ENCODE measurements around the gene TMEM258. TPM values are rescaled to one million over a fixed set of nuclear protein-coding genes. Genes with fewer than 3 reads are reported as not detected.

The TMEM258 gene
- polyA plus RNA-seq, 1 of the 3 experiments (the other 2 are of a cell fraction) = 454 TPM

DNA sequence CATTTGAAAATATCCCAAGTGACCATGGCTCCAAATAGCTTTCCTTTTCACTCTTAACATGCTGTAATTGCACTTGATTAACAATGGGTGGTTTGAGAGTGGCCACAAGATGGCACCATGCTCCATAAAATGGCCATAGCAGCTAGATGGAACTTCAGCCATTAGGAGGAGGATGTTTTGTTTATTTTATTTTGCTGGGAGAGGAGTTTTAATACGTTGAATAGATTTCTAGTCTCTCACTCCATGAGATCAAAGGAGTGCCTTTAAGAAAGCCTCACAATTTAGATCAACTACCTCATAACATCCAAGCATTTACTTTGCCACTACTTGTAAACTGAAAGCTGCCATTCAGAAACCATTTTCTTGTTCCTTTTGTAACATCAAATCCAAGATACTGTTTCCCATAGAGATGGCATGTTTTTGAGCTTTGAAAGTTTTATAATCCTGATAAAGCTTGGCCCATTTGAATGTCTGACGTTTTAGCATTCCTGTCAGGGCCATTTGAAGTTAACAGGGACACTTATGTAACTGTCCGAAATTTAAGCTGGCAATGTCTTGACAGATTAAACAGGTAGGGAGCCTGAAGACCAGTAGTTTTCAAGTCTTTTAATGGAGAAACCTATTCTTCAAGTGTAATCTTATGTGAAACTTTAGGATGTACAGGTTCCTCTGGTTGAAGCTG lies 5.0 kb upstream of the TMEM258 start (continued):
- TF ChIP-seq TEAD4 (IDR thresholded peaks at IDR 0.05; ENCODE audit: borderline replicate concordance, insufficient read depth) (no peak), CHD2 (IDR thresholded peaks at IDR 0.05; ENCODE audit: low read length, partially characterized antibody) (peak; percentile 21)
- TF ChIP-seq, protein P1, sequence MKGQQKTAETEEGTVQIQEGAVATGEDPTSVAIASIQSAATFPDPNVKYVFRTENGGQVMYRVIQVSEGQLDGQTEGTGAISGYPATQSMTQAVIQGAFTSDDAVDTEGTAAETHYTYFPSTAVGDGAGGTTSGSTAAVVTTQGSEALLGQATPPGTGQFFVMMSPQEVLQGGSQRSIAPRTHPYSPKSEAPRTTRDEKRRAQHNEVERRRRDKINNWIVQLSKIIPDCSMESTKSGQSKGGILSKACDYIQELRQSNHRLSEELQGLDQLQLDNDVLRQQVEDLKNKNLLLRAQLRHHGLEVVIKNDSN (IDR thresholded peaks at IDR 0.05; ENCODE audit: borderline replicate concordance, low read depth) = no peak
- TF ChIP-seq, protein P2, sequence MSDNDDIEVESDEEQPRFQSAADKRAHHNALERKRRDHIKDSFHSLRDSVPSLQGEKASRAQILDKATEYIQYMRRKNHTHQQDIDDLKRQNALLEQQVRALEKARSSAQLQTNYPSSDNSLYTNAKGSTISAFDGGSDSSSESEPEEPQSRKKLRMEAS (IDR thresholded peaks at IDR 0.05; ENCODE audit: low read depth) = no peak

DNA sequence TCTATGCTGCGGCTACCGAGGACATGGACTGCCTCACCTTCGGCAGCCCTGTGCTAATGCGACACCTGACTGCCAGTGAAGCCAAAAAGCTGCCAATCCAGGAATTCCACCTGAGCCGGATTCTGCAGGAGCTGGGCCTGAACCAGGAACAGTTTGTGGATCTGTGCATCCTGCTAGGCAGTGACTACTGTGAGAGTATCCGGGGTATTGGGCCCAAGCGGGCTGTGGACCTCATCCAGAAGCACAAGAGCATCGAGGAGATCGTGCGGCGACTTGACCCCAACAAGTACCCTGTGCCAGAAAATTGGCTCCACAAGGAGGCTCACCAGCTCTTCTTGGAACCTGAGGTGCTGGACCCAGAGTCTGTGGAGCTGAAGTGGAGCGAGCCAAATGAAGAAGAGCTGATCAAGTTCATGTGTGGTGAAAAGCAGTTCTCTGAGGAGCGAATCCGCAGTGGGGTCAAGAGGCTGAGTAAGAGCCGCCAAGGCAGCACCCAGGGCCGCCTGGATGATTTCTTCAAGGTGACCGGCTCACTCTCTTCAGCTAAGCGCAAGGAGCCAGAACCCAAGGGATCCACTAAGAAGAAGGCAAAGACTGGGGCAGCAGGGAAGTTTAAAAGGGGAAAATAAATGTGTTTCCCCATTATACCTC lies 3.6 kb upstream of the TMEM258 start:
- Histone ChIP-seq H3K4me1 (ENCODE audit: control insufficient read depth in 1 of 2, insufficient read depth in 2 of 2, low read depth in 1 of 2, low read length in 1 of 2) (peaks cover 5 to 17% of the 10 kb centered on the region in 2 experiments; a peak in 3 of 4 replicates), H3K9me2 (no peaks in the 10 kb centered on the region), H4K20me1 (ENCODE audit: insufficient read depth) (no peaks in the 10 kb centered on the region; the same call in 1 of the 2 replicates), H3K4me3 (ENCODE audit: low read depth in 2 of 2, low read length in 1 of 2) (no peak overlapping the region), H3K9me3 (no peaks in the 10 kb centered on the region), H3K79me2 (ENCODE audit: insufficient read depth) (peaks cover 84% of the 10 kb centered on the region), H3K27ac (ENCODE audit: low read depth in 2 of 2, low read length in 1 of 2) (no peak overlapping the region), H3K36me3 (replicated peaks in 1 of 2; ENCODE audit: control insufficient read depth in 1 of 2, insufficient read depth in 2 of 2, low read length in 1 of 2) (peaks cover 11 to 22% of the 10 kb centered on the region in 2 experiments), H3F3A (replicated peaks; ENCODE audit: insufficient read depth) (peaks cover 15% of the 10 kb centered on the region), H3K4me2 (no peak overlapping the region), H3K27me3 (ENCODE audit: insufficient read depth) (no peaks in the 10 kb centered on the region), H2AFZ (ENCODE audit: low read depth) (no peak overlapping the region), H3K9ac (no peak overlapping the region)
- ChIA-PET POLR2A (interaction anchor here (1.4 to 4.4 kb wide), 2 partner anchors 20 to 152 kb away, joined by 3 to 37 read pairs; partner anchors contain the start of gene FADS1), CTCF (interaction anchor here (0.6 to 11.0 kb wide), 22 partner anchors 8 to 318 kb away, joined by 3 to 149 read pairs (median 8); partner anchors contain the start of genes FADS1 and FADS3)
- WGBS (ENCODE audit: low lambda C conversion rate) = 94% methylated on average over 15 of the region's 18 CpGs
- TF ChIP-seq GABPA (IDR thresholded peaks at IDR 0.05; ENCODE audit: low read depth) = no peak
- no peak for TF ChIP-seq GATA2 (CRISPR knock-in tag; IDR thresholded peaks at IDR 0.05)
- no peak for DNase-seq

DNA sequence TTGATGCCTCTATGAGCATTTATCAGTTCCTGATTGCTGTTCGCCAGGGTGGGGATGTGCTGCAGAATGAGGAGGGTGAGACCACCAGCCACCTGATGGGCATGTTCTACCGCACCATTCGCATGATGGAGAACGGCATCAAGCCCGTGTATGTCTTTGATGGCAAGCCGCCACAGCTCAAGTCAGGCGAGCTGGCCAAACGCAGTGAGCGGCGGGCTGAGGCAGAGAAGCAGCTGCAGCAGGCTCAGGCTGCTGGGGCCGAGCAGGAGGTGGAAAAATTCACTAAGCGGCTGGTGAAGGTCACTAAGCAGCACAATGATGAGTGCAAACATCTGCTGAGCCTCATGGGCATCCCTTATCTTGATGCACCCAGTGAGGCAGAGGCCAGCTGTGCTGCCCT lies 3.1 kb upstream of the TMEM258 start:
- 0 out of 4 replicates have a peak overlapping the region, but pooled peaks of 1 of the 2 experiments have one; percentile 5 for H3K27ac ChIP-seq (ENCODE audit: low read depth in 2 of 2, low read length in 1 of 2)
- H3F3A ChIP-seq (replicated peaks; ENCODE audit: insufficient read depth) = peaks cover 15% of the 10 kb centered on the region
- no peaks in the 10 kb centered on the region for H3K9me2 ChIP-seq
- no peaks in the 10 kb centered on the region; the same call in 1 of the 2 replicates for H4K20me1 ChIP-seq (ENCODE audit: insufficient read depth)
- ChIA-PET POLR2A (interaction anchor here (0.6 to 4.4 kb wide), 3 partner anchors 20 to 314 kb away, joined by 3 to 37 read pairs (median 3); partner anchors contain the start of gene FADS1), CTCF (interaction anchor here (0.9 to 12.0 kb wide), 11 partner anchors 9 to 313 kb away, joined by 3 to 285 read pairs (median 52); partner anchors contain the start of gene FADS1)
- no peak overlapping the region for H3K9ac ChIP-seq
- H3K36me3 ChIP-seq (replicated peaks in 1 of 2; ENCODE audit: control insufficient read depth in 1 of 2, insufficient read depth in 2 of 2, low read length in 1 of 2) = peaks cover 11 to 22% of the 10 kb centered on the region in 2 experiments
- WGBS (ENCODE audit: low lambda C conversion rate) = 86% methylated on average over 11 of the region's 12 CpGs
- H2AFZ ChIP-seq (ENCODE audit: low read depth) = no peak overlapping the region
- no peaks in the 10 kb centered on the region for H3K27me3 ChIP-seq (ENCODE audit: insufficient read depth)
- peaks cover 89% of the 10 kb centered on the region for H3K79me2 ChIP-seq (ENCODE audit: insufficient read depth)
- H3K4me1 ChIP-seq (ENCODE audit: control insufficient read depth in 1 of 2, insufficient read depth in 2 of 2, low read depth in 1 of 2, low read length in 1 of 2) = peaks cover 5 to 17% of the 10 kb centered on the region in 2 experiments; a peak in 3 of 4 replicates
- no peak overlapping the region for H3K4me3 ChIP-seq (ENCODE audit: low read depth in 2 of 2, low read length in 1 of 2)
- H3K9me3 ChIP-seq = no peaks in the 10 kb centered on the region
- H3K4me2 ChIP-seq = no peak overlapping the region
- DNase-seq = no peak
- no peak for TF ChIP-seq RFX5 (IDR thresholded peaks at IDR 0.05; ENCODE audit: low read length)
- TF ChIP-seq GABPA (IDR thresholded peaks at IDR 0.05; ENCODE audit: low read depth) = no peak
- TF ChIP-seq, protein P1 (IDR thresholded peaks at IDR 0.05; ENCODE audit: borderline replicate concordance, low read depth) = no peak
- no peak for TF ChIP-seq SMC3 (IDR thresholded peaks at IDR 0.05; ENCODE audit: low read depth, low read length)
- TF ChIP-seq, protein P2 (IDR thresholded peaks at IDR 0.05; ENCODE audit: low read depth) = no peak
- TF ChIP-seq POLR2AphosphoS5 (IDR thresholded peaks at IDR 0.05; ENCODE audit: low read depth, low read length) = no peak
- no peak for TF ChIP-seq RXRA (IDR thresholded peaks at IDR 0.05; ENCODE audit: borderline replicate concordance, low read depth)
- TF ChIP-seq, protein P3, sequence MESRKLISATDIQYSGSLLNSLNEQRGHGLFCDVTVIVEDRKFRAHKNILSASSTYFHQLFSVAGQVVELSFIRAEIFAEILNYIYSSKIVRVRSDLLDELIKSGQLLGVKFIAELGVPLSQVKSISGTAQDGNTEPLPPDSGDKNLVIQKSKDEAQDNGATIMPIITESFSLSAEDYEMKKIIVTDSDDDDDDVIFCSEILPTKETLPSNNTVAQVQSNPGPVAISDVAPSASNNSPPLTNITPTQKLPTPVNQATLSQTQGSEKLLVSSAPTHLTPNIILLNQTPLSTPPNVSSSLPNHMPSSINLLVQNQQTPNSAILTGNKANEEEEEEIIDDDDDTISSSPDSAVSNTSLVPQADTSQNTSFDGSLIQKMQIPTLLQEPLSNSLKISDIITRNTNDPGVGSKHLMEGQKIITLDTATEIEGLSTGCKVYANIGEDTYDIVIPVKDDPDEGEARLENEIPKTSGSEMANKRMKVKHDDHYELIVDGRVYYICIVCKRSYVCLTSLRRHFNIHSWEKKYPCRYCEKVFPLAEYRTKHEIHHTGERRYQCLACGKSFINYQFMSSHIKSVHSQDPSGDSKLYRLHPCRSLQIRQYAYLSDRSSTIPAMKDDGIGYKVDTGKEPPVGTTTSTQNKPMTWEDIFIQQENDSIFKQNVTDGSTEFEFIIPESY (IDR thresholded peaks at IDR 0.05; ENCODE audit: borderline replicate concordance, low read depth) = no peak
- TF ChIP-seq TAF1 (IDR thresholded peaks at IDR 0.05; ENCODE audit: borderline replicate concordance, low read depth, low read length) = no peak
- TF ChIP-seq TCF12 (IDR thresholded peaks at IDR 0.05) = no peak
- no peak for TF ChIP-seq MEF2A (IDR thresholded peaks at IDR 0.05; ENCODE audit: borderline replicate concordance, low read depth)
- no peak for TF ChIP-seq CHD2 (IDR thresholded peaks at IDR 0.05; ENCODE audit: low read length, partially characterized antibody)
- no peak for TF ChIP-seq SIN3A (IDR thresholded peaks at IDR 0.05; ENCODE audit: borderline replicate concordance, low read depth, low read length)
- no peak for TF ChIP-seq NFIC (IDR thresholded peaks at IDR 0.05; ENCODE audit: borderline replicate concordance)
- no peak for TF ChIP-seq MXI1 (IDR thresholded peaks at IDR 0.05; ENCODE audit: low read depth, low read length)

Data from SK-N-SH (cell line).